Ramos (cell line): ENCODE data around the gene SAYSD1.

Experiments
- in situ Hi-C: fragments of 300-500 bp; cut with MboI; formaldehyde crosslinking; loops from one replicate; pipeline ENCODE4 v1.14.3; 2022; ENCODE audit warnings: low sequenced_read_pairs; ENCODE audit not compliant: unreplicated experiment

Gene SAYSD1

DNA sequence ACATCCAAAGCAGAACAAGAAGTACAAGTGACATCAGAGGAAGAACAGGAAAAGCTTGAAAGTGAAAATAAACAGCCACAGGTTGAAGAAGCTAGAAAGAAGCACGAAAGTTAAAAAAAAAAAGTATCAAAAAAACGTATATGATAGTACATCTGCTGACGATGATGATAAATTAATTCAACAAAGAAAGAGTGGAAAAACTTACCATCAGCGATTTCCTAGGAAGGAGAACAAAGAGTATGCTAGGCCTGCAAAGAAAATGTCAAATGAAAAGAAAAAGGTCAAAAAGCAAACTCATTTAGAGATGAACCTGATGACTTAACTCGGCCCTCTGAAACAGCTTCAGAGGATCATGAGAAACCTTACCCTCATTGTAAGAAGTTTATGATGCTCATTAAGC lies 3.7 kb downstream of the SAYSD1 start:
- in situ Hi-C loops: no loop called here

DNA sequence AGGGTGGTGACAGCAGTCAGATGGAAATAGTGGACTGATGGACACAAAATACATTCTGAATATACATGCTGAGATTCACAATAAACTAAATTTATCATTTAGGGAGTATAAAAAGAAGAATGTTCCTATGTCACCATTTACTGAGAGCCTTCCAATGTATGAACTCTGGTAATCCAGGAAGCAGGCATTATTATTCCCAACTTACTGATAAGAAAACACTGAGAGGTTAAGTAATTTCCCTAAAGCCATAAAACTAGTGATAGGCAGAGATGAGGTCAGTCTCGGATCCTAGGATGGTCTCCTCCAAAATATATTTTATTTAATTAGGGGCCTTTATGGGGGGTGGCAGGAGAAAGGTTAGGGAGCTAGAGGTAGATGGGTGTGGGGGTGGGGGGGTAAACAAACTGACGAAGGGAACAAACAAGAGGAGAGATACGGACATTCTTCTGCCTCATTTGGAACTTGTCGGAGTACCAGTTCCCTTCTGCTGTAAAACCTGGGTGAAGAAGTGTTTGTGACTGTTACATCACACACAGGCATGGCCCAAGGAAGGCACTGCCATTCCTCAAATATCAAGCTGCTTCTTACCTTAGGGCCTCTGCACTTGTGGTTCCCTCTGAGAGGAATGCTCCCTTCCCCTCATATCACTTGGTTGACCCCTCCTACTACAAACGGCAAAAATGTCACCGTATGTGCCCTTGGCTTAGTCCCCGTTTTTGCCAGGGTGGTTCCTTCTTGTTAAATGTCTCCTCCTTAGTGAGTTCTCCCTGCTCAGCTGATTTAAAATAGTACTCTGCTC lies 6.7 kb downstream of the SAYSD1 start:
- in situ Hi-C loops: no loop called here

DNA sequence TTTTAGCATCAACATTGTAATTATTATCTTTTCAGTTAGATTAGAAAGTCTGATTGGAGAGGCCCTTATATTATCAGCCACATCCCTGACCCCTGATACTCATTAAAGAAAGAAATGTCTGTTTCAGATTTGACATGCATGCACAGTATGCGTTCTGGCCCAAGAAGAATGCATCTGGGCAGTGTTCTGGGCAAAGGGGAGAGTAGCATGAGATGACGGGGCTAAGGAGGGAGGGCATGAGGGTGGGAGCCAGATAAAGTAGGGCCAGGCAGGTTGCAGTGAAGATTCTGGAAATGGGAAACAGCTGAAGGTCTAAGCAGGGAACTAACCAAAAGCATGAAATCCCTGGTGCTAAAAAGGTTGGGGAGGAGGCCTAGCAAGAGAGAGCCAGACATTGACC lies 7.3 kb downstream of the SAYSD1 start:
- in situ Hi-C loops: no loop called here

DNA sequence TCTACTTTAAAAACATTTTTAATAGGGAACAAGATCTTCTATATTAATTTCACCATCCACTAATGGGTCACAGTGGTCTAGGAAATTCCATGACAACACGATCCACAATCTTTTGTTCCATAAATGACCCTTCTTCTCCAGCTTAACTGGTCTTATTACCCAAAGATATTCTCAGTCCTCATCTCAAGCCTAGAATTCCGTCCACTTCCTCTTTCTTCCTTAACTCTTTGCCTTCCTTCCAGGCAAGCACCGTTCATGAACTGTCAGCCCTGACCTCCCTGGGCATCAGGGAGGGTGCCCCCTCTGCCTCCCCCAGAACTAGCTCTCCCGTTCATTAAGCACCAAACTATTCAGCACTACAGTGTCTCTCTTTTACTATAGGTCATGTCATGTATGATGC lies 8.0 kb downstream of the SAYSD1 start:
- in situ Hi-C loops: no loop called here

DNA sequence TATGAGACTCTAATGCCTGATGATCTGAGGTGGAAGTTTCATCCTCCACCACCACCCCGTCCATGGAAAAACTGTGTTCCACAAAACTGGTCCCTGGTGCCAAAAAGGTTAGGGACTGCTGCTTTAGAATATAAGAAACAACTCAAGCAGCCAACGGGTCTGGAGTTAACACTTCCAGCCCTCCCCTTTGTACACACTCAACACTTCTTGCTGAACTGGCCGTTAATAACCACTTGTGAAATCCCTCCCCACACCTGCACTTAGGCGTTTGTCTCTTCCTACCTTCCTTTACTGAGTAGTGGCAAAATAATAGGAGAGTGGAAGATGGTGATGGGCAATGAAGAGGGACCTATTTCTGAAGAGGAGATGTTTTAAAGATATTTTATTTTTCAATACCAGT lies 10.5 kb downstream of the SAYSD1 start:
- in situ Hi-C loops: no loop called here

DNA sequence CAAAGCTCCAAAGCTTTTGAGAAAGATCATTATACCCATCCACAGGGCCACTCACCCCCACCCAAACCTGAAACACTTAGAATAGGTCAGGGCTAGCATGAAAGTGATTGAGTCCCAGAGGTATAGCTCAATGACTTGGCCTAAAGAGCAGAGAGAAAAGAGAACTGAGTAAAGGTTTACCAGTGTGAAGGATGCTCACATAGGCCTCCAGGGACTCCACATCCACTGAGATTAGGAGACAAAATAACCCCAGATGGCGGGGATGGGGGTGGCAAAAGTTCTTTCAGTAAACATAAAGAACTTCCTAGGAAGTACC lies 12.2 kb downstream of the SAYSD1 start:
- in situ Hi-C loops: no loop called here

DNA sequence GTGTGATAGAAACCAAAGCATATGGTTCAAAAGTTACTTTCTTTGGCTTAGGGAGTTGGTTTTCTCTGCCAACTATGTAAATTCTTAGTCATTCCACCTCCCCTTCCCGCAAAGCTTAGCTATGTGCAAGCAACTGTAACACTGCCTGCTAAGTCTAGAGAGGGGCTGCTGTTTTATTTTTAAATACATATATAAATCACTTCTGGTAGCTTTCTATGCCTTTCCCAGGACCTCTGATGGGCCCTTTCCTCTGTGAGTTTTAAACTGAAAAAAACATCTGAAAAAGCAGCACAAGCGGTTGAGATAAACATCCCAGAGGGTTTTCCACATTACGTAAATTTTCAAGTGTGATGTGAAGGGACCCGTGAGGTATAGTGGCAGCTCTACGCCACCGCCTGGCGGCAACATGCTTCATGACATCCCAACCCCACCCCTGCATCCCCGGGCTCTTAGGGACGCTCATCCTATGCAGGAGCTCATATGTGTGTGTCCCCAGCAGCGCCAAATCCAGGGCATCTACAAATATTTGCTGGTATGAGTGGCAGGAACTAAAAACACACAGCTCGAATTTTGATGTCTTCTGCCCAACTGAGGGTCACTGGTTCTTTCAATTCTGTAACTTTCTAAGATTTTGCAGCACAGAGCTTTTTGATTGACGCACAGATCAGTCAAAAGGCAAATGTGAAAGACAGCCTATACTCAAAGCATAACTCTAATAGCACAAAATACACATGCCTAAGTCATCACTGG lies 12.7 kb downstream of the SAYSD1 start:
- in situ Hi-C loops: no loop called here

DNA sequence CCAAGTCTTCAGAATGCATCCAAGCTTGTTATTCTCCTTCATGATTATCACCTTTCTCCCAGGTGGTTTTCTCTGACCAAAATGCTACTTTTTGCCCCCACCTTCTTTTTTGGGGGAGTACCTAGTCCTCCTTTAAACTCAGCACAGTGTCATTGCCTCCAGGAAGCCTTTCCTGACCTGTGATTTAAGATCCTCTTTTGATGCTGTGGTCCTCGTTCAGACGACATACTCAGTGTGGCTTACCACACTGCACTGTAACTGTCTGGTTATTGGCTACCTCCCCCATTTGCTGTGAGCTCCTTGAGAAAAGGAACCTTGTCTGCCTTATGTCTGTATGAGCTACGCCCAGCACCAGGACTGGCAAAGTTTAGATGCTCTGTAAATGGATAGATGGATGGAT lies 14.6 kb downstream of the SAYSD1 start:
- in situ Hi-C loops: no loop called here

DNA sequence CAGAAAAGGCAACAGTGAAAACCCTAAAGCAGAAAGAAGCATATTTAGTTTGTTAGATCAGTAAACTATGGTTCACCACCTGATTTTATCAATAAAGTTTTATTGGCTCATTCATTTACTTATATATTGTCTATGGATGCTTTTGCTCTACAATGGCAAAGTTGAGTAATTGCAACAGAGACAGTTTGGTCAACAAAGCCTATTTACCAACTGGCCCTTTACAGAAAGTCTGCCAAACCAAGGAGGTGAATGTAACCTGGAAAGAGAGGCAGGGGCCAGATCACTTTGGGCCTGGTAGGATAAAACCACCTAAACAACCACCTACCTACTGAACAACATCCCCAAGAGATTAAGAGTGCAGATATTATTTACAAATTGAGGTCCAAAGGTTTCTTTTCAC lies 19.4 kb downstream of the SAYSD1 start:
- in situ Hi-C loops: no loop called here

DNA sequence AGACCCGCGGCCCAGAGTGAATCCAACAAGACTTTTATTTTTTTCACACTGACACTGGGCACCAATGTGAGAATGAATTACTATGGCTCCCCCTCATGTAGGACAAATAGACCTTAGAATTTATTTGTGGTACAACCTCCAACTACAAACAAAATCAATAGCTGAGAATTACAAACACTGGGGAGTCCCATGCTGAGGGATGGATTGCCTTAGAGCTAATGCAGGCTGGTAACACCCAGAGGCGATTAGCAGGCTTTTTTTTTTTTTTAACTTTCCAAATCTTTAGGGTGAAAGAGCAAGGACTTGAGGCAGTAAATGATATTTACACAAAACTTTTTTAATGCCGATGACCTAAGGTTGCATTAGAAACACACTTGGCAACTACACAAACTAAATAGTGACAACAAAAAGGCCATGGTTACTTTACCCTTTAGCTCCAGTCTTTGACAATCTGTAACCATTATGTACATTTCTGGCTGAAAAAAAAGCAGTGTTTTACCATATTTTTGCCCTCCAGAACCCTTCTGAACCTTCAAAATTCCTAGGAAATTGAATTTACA lies 21.8 kb downstream of the SAYSD1 start:
- in situ Hi-C loops: no loop called here

DNA sequence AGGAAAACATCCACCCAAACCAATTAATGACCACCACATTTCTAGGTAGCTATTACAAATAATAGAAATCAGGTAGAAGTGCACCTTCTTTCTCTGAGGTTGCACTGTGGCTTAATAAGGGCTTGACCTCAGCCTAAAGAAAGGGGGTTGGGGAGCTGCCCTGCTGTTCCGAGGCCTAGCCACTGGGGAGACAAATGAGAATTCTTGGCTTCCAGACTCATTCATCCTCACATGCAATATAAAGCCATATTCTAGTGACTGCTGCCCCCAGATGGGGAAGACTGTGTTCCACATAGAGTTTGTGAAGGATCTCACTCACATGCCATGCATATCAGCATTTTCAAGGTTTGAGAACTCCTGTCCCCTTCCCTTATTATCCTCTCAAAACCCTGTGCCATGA lies 22.9 kb downstream of the SAYSD1 start:
- in situ Hi-C loops: no loop called here

DNA sequence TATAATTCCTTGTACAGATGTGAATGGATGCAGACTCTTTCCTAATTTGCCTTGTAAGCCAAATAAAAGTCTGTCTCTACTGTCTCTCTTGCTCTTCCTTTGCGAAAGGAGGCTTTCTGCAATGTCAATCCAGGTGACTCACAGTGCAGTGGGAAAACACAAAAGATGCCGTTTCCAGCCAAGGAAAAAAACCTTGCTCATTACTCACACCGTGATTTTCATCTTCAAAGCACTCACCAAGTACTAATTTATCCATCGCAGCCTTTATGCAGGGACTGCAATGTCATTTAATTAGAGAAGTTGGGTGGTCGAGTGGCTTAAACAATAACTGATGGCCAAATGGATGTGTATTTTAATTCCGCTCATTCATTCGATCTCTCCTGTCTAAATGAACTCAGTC lies 23.8 kb downstream of the SAYSD1 start:
- in situ Hi-C loops: no loop called here

DNA sequence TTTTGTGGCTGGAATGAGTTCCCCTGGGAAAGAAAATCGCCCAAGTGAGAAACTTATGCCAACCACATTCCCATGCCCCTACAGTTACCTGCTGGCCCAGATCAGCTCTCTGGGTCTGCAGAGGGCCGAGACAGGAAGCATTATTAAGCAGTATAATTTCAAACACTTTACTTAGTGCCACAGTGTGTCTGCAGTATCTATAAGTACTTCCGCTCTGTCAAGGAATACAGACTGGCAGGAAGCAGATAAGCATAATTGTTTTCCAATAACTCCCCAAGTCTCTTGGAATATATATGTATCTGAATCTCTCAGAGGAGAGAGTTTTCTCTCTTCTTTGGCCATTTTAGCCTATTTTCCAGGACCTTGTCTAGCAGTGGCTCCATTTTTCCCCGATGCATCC lies 24.9 kb downstream of the SAYSD1 start:
- in situ Hi-C loops: no loop called here

DNA sequence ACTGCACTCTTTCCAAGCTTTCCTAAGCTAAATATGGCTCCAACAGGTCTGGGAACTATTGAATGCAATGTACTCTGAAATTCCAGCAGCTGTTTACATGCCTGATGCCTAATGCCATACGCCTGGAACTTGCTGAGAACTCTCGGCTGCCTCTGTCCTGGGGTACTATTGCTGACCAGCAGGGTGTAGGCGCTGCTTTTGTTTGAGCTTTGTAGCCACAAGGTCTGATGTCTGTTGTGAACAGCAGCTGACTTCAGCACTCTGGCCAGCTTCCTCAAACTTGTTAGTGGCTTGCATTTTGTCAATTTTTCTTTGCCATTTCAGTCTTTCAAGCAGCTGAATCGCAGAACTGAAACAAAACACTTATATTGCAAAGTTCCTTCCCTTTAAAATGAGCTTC lies 26.7 kb downstream of the SAYSD1 start:
- in situ Hi-C loops: no loop called here

DNA sequence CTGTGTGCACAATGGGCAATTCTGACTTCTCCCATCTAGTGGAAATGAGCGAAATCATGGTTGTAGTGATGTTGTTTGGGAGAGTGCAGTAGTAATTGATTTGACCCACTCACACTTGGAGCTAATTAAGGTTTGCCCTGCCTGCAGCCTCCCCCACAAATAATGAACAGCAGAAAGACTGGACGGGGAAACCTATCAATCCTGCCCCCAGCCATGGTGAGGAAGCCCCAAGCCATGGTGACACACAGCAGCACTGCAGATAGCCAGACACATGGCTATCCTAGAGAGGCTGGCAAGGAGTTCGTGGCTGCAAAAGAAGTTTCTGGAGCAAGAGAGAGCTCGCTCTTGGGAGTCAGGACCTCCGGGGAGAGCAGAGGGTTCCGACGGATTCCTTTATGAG lies 27.8 kb downstream of the SAYSD1 start:
- in situ Hi-C loops: no loop called here

DNA sequence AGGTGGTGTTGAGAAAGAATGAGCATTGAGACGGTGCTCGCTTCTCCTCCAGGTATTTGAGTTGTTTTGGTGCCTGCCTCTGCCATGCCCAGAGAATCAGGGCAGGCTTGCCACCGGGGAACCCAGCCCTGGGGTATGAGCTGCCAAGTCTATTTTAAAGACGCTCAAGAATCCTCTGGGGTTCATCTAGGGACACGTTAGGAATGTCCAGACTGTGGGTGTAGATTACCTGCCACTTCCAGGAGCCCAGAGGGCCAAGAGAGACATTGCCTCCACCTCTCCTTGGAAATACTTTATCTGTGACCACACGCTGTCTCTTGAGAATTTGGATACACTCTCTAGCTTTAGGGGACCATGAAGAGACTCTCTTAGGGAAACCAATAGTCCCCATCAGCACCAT lies 28.3 kb downstream of the SAYSD1 start:
- in situ Hi-C loops: no loop called here

DNA sequence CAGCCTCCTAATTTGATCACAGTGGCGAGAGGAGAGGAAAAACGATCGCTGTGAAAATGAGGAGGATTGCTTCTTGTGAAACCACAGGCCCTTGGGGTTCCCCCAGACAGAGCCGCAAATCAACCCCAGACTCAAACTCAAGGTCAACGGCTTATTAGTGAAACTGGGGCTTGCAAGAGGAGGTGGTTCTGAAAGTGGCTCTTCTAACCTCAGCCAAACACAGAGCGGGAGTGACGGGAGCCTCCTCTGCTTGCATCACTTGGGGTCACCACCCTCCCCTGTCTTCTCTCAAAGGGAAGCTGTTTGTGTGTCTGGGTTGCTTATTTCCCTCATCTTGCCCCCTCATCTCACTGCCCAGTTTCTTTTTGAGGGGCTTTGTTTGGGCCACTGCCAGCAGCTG lies 28.7 kb downstream of the SAYSD1 start:
- in situ Hi-C loops: no loop called here

DNA sequence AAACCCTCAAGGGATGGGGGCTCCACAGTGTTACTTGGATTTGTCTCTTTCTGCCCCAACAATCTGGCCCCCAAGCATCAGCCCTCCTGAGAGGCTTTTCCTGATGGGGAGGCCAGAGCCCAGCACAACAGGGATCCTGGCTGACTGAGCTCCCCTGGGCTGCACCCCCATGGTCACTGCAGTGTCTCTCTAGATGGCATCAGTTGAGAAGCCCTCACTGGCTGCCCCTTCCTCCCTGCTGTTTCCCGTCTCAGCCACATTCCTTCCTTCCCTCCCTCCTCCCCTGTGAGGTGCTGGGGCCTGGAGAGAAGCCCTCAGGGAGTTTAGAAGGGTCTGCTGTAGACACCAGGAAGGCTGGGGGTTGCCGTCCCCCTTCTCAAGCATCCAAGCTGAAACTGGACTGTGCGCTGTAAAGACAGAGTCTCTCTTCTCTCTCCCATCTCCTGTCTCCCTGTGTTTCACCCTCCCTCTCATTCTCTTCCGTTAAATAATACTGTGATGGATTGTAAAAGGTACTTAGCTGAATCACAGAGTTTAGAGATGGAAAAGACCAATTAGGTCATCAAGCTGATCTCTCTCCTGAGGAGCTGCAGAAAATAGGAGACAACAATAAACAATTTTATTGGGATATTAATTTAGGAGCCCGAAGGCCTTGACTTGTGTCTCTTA lies 29.7 kb downstream of the SAYSD1 start:
- in situ Hi-C loops: no loop called here

DNA sequence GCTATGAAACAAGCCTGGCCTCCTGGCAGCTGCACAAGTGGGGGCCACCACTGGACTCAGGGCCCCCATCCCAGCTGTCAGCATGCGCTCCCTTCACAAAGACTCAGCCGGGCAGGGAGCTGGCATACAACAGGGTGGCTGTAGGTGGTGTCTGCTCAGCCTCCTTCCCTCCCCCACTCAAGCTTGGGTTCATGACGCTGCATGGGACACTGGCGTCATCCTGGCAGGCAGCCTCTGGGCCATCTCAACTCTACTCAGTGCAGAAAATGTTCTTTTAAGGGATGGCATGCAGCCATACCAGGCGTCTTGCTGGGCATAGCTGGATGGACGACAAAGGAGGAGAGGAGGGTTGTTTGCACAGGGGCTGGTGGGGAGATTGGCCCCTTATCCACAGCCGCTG lies 30.5 kb downstream of the SAYSD1 start:
- in situ Hi-C loops: no loop called here

DNA sequence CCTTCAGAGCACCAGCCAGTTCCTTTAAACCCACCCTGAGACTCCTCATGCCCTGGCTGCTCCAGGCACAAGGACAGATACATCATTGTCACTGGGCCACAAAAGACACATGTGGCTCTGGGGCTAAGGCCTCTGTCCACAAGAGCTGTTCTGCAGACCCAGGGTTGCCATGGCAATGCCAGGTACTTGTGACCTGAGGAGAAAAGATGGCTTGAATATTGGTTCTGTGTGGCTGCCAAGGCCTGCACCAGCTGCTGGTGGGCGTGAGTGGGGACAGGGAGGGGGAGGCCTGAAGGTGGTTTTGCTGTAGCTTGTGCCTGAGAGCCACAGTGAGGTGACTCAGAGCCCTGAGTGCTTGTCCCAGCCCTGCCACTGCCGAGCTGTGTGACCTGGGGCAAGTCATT lies 31.8 kb downstream of the SAYSD1 start:
- in situ Hi-C loops: no loop called here

DNA sequence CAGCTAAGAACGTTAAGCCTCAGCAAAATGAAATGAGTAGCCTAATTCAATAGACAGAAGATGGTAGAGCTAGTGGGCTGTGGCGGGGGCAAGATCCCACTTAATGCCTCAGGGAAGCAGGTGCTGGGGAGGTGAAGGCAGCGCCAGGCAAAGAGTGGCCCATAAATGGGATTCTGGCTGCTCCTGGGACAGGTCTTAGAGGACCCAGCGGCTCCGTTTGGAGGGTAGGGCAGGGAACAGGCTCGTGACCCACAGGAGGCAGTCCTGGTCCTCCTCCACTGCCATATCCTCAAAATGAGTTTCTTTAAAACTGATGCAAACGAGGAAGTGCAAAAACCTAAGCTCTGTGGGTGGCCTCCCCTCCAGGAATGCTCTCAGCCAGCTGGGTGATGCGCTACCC lies 32.7 kb downstream of the SAYSD1 start:
- in situ Hi-C loops: no loop called here
